Measurements from ENCODE around the gene SLC66A2. TPM values are rescaled to one million over a fixed set of nuclear protein-coding genes. Genes with fewer than 3 reads are reported as not detected.

Gene SLC66A2
- total and polyA plus RNA-seq, 8 donors: 17.3 to 69.8 (median 24.4) TPM

- H3K27ac ChIP-seq: no peak overlapping the region
- ATAC-seq: peak; percentile 25
Observed at GRCh38 chr18:79924814-79925731, 26.4 kb downstream of the SLC66A2 start.

GRCh38 chr18:79923896-79924585 lies 27.4 kb downstream of the SLC66A2 start:
- no peaks in the 10 kb centered on the region for H3K27me3 ChIP-seq
- no peak overlapping the region for H3K27ac ChIP-seq
- peaks cover 0 to 59% of the 10 kb centered on the region in 2 donors for H3K36me3 ChIP-seq
- intact Hi-C loops (cut with DNase I): no loop called here
- DNase-seq: peak in 1 of 4 donors; percentile 26
- H3K4me3 ChIP-seq: no peak overlapping the region
- TF ChIP-seq CTCF (IDR thresholded peaks at IDR 0.05): no peak
- no peak for ATAC-seq
- peaks cover 0 to 10% of the 10 kb centered on the region in 2 donors for H3K9me3 ChIP-seq
- no peaks in the 10 kb centered on the region for H3K4me1 ChIP-seq

More at GRCh38 chr18:79924814-79925731, 26.4 kb downstream of the SLC66A2 start:
- Histone ChIP-seq H3K4me3 (no peak overlapping the region), H3K36me3 (peaks cover 0 to 67% of the 10 kb centered on the region in 2 donors), H3K4me1 (no peaks in the 10 kb centered on the region), H3K27me3 (no peaks in the 10 kb centered on the region), H3K9me3 (peaks cover 0 to 20% of the 10 kb centered on the region in 2 donors)
- DNase-seq: peak in 1 of 4 donors; percentile 32
- intact Hi-C loops (cut with DNase I): no loop called here
- no peak for TF ChIP-seq CTCF (IDR thresholded peaks at IDR 0.05)

GRCh38 chr18:79922971-79923411 lies 28.5 kb downstream of the SLC66A2 start:
- no peak for TF ChIP-seq CTCF (IDR thresholded peaks at IDR 0.05)
- Histone ChIP-seq H3K4me3 (no peak overlapping the region), H3K27ac (no peak overlapping the region), H3K36me3 (peaks cover 0 to 59% of the 10 kb centered on the region in 2 donors), H3K4me1 (no peaks in the 10 kb centered on the region), H3K27me3 (no peaks in the 10 kb centered on the region), H3K9me3 (peaks cover 0 to under 1% of the 10 kb centered on the region in 2 donors)
- intact Hi-C loops (cut with DNase I): no loop called here
- ATAC-seq (no peak), DNase-seq (peak in 1 of 4 donors; percentile 17)

- Histone ChIP-seq H3K9me3 (peaks cover 0 to 2% of the 10 kb centered on the region in 2 donors), H3K4me1 (no peaks in the 10 kb centered on the region), H3K4me3 (no peak overlapping the region), H3K36me3 (peaks cover 0 to 57% of the 10 kb centered on the region in 2 donors), H3K27ac (no peak overlapping the region), H3K27me3 (no peaks in the 10 kb centered on the region)
- DNase-seq (peak in 1 of 4 donors; percentile 19), ATAC-seq (no peak)
- TF ChIP-seq CTCF (IDR thresholded peaks at IDR 0.05): no peak
- intact Hi-C loops (cut with DNase I): no loop called here
Observed at GRCh38 chr18:79921984-79922965, 29.2 kb downstream of the SLC66A2 start.

Data from left lung (tissue), 10 donors.